ENCODE measurements around the gene FMNL2.
"Not testable (repeated sequence)": the region's sequence is repeated elsewhere in the genome, so short reads cannot be mapped to it uniquely, and the experiment has no call there.

FMNL2 gene

GRCh38 chr2:152474523-152474922 is 139.5 kb downstream of the FMNL2 start:
- DNase-seq = not testable (repeated sequence)

- no peak for DNase-seq
These were observed 141.0 kb downstream of the FMNL2 start for GRCh38 chr2:152475982-152476381.

- DNase-seq = no peak
These were observed 142.5 kb downstream of the FMNL2 start for GRCh38 chr2:152477347-152478092.

DNA sequence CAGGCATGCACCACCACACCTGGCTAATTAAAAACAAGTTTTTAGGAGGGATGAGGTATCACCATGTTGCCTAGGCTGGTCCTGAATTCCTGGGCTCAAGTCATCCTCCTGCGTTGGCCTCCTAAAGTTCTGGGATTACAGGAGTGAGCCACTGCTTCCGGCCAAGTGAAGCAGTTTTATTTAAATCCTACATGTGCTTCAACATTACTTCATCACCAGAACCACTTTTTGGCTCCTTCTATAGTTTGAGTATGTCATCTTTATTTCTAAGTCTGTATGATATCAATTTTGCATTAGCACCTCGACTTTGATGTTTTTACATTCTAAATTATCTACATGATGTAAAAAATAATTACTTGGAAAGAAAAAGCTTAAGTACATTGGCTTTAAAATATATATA is 144.3 kb downstream of the FMNL2 start:
- no peak for DNase-seq

GRCh38 chr2:152480821-152481399 is 145.9 kb downstream of the FMNL2 start:
- no peak for DNase-seq

- no peak for DNase-seq
These were observed 147.1 kb downstream of the FMNL2 start for GRCh38 chr2:152481881-152482583.

GRCh38 chr2:152483276-152484063 is 148.5 kb downstream of the FMNL2 start:
- DNase-seq = no peak

DNA sequence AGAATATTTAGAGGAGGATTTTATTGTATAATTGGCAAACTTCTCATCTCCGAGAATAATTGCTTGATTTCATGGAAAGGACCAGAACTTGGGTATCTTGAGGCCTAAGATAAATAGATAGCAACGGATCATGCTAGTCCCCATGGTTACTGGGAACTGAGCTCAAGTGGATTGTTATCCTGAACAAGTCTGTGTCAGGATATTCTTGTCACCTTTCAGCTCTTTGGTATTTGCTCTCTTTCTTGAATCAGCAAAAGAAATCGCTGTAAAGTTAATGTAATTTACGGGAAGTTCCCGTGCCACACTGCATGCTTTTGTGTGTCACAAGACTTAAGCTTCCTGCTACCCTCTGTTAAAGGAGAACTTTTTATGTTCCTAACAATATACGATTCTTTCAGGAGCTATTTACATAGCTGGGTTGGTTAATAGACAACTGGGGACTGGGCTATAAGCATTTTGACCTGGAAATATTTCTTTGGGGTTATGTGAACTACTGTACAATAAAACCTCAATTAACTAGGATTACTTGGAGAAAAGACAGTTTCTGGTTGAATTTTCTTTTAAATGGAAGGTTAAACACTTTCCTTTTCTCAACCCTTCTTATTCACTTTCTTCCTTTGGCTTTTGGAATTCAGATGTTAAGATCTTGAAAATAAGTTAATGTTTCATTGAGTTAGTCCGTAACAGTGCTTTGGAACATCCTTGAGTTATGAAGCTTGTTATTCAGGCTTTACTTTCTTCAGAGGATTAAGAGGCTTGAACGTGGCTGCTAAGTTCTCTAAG is 151.2 kb downstream of the FMNL2 start:
- no peak for DNase-seq

- DNase-seq = no peak
These were observed 151.9 kb downstream of the FMNL2 start for GRCh38 chr2:152486737-152487400.

- no peak for DNase-seq
These were observed 153.1 kb downstream of the FMNL2 start for GRCh38 chr2:152488075-152488474.

GRCh38 chr2:152489364-152489763 is 154.4 kb downstream of the FMNL2 start:
- no peak for DNase-seq

DNA sequence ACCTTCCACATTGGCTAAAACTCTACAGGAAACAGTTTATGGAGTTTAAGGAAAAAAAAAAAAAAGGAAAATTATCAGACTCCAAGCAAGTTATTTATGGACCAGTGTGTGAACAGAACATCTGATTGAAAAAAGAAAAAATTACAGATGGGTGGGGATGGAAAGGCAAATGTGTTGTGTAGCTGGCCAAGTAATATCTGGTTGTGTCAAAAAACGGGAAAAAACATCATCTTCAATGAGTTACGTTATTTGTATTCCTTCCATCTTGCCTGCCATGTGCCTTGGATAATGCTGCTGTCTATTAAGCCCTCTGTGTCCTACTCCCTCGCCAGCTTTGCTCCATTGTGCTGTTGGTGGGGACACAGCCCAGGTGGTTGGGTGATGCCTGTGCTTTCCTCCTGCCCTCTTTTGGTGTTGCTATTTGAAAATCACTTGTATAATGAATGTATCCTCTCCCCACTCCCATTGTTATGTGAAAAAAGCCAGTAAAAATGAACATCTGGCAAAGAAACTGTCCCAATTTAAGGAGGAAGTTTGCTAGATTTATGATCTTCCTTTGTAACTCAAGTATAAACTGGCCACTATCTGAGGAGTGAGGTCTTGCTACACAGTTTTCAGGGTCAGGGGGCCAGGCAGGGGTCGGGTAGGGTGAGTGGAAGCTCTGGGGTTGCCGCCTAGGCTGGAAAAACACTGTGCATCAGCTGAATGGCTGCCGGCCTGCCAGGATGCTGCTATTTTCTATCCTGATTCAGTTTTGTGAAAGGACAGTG is 155.9 kb downstream of the FMNL2 start:
- DNase-seq = no peak

- DNase-seq = no peak
These were observed 157.2 kb downstream of the FMNL2 start for GRCh38 chr2:152492131-152492530.

DNA sequence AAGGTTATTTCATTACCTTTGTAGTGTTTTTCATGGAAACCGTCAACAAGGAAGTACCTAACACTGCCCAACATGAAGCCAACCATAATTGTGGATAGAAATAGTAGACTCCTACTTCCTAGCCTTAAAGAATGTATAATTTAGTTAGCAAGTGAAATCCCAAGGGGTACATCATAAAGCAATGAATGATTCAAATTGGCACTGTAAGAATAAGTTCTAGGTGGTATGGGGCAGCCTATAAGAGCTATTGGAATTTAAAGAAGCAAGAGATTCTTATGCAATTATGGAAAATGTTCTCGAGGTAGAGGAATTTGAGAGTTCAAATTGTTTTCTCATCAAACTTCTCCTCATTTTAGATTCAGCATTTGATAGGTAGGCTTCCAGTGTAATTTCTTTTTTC is 157.9 kb downstream of the FMNL2 start:
- DNase-seq = no peak

DNA sequence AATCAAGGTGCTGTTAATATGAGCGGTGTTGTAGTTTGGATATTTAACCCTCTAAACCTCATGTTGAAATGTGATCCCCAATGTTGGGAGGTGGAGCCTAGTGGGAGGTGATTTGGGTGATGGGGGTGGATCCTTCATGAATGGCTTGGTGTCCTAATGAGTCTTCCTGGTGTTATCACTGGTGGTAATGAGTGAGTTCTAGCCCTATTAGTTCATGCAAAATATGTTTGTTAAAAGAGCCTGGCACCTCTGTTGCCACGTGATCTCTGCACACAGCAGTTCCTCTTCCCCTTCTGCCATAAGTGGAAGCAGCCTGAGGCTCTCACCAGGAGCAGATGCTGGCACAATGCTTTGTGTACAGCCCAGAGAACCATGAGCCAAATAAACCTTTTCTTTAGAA is 158.4 kb downstream of the FMNL2 start:
- DNase-seq = no peak

GRCh38 chr2:152493945-152494528 is 159.1 kb downstream of the FMNL2 start:
- no peak for DNase-seq

DNA sequence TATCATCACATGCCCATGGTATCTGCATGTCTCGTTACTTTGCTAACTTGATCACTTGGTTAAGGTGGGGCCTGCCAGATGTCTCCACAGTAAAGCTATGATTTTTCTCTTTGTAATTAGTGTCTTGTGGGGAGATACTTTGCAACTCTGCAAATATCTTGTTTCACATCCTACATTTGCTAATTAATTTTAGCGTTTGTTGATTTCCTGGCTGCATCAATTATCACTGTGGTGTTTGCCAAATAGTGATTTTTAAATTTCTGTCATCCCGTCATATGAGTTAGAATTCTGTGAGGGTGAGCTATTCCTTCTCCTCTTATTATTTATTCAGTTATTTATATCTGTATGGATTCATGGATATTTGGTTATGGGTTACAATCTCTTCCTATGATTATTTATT is 161.4 kb downstream of the FMNL2 start:
- DNase-seq = no peak

- no peak for DNase-seq
These were observed 162.6 kb downstream of the FMNL2 start for GRCh38 chr2:152497481-152498052.

- DNase-seq = no peak
These were observed 164.4 kb downstream of the FMNL2 start for GRCh38 chr2:152499331-152499816.

Measured in stimulated activated CD4-positive, alpha-beta T cell treated with anti-CD3 and anti-CD28 coated beads, Interleukin-4, amount 100 ng/mL, for 4 hours (primary cell).